Calu3 (cell line): ENCODE data around the gene UROC1. TPM values are rescaled to one million over a fixed set of nuclear protein-coding genes. Genes with fewer than 3 reads are reported as not detected.

ENCODE experiments used
- BruUV-seq: library from RNA; stranded (reverse); fragments of 400-500 nt; replicated peaks from 2 replicates; lab custom pipeline; 2021; lab: Mats Ljungman, UMichigan
- CTCF ChIA-PET: fragments of 300-600 bp; sonication (Branson Sonifier 250); formaldehyde crosslinking; loops from one replicate; lab custom pipeline; 2022; ENCODE audit warnings: antibody characterized with exemption; lab: Charles Lee
- DNase-seq: peaks from one replicate; pipeline ENCODE4 v3.0.0; 2022
- H3K27ac Mint-ChIP-seq: one replicate; pipeline ENCODE4 v1.8.0; 2022; ENCODE audit warnings: mixed read lengths; ENCODE audit not compliant: unreplicated experiment
- H3K27me3 Mint-ChIP-seq: one replicate; pipeline ENCODE4 v1.8.0; 2022; ENCODE audit warnings: mixed read lengths; ENCODE audit not compliant: unreplicated experiment
- H3K36me3 Mint-ChIP-seq: one replicate; pipeline ENCODE4 v1.8.0; 2022; ENCODE audit warnings: mild to moderate bottlenecking, moderate library complexity, mixed read lengths; ENCODE audit not compliant: insufficient read depth, unreplicated experiment
- H3K4me1 Mint-ChIP-seq: one replicate; pipeline ENCODE4 v1.8.0; 2022; ENCODE audit warnings: mild to moderate bottlenecking, low read depth, mixed read lengths; ENCODE audit not compliant: unreplicated experiment
- H3K4me3 Mint-ChIP-seq: one replicate; pipeline ENCODE4 v1.8.0; 2022; ENCODE audit warnings: mild to moderate bottlenecking, low read depth, moderate library complexity, mixed read lengths; ENCODE audit not compliant: unreplicated experiment
- H3K9me3 Mint-ChIP-seq: one replicate; pipeline ENCODE4 v1.8.0; 2022; ENCODE audit warnings: low read depth, mixed read lengths; ENCODE audit not compliant: unreplicated experiment
- intact Hi-C: fragments of 100-400 bp; cut with micrococcal nuclease; formaldehyde crosslinking; loops from one replicate; pipeline ENCODE4 v1.10.0; 2022; ENCODE audit not compliant: unreplicated experiment
- total RNA-seq: library from RNA; stranded (reverse); gene quantifications from 2 replicates; pipeline ENCODE4 v1.2.3, GENCODE V29; 2022
- TF ChIP-seq, protein P1 (sequence below): fragments of 200-600 bp; IDR thresholded peaks from one replicate; pipeline ENCODE4 v1.8.0; 2022; ENCODE audit warnings: antibody characterized with exemption; ENCODE audit not compliant: unreplicated experiment

UROC1 gene
- total RNA-seq, 1 experiment from 2014 or later, result not detected

DNA sequence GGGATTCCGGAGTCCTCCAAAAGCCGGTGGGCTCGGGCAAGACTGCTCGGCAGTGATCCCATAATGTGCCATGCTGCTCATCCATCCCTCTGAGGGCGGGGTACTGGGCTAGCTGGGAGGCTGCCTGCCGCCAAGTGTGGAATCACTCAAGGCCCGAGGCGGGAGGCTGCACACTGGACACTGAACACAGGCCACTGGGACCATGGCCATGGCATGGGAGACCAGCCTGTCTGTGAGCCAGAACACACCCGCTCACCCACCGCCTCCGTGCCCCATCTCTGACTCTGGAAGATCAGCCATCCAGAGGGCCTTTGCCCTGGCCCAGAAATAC lies 39.8 kb upstream of the UROC1 start:
- no TSS peak for BruUV-seq
- Mint-ChIP-seq H3K4me1 (no peaks in the 10 kb centered on the region), H3K9me3 (no peaks in the 10 kb centered on the region), H3K27me3 (peaks cover 26% of the 10 kb centered on the region), H3K27ac (no peak overlapping the region), H3K36me3 (no peaks in the 10 kb centered on the region), H3K4me3 (no peak overlapping the region)
- intact Hi-C loops, result no loop called here
- TF ChIP-seq, protein P1, sequence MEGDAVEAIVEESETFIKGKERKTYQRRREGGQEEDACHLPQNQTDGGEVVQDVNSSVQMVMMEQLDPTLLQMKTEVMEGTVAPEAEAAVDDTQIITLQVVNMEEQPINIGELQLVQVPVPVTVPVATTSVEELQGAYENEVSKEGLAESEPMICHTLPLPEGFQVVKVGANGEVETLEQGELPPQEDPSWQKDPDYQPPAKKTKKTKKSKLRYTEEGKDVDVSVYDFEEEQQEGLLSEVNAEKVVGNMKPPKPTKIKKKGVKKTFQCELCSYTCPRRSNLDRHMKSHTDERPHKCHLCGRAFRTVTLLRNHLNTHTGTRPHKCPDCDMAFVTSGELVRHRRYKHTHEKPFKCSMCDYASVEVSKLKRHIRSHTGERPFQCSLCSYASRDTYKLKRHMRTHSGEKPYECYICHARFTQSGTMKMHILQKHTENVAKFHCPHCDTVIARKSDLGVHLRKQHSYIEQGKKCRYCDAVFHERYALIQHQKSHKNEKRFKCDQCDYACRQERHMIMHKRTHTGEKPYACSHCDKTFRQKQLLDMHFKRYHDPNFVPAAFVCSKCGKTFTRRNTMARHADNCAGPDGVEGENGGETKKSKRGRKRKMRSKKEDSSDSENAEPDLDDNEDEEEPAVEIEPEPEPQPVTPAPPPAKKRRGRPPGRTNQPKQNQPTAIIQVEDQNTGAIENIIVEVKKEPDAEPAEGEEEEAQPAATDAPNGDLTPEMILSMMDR, result no peak
- no peak for DNase-seq
- CTCF ChIA-PET, result interaction anchor here (0.6 kb wide), 1 partner anchor 67 kb away, joined by 6 read pairs; no protein-coding TSS in a partner anchor

DNA sequence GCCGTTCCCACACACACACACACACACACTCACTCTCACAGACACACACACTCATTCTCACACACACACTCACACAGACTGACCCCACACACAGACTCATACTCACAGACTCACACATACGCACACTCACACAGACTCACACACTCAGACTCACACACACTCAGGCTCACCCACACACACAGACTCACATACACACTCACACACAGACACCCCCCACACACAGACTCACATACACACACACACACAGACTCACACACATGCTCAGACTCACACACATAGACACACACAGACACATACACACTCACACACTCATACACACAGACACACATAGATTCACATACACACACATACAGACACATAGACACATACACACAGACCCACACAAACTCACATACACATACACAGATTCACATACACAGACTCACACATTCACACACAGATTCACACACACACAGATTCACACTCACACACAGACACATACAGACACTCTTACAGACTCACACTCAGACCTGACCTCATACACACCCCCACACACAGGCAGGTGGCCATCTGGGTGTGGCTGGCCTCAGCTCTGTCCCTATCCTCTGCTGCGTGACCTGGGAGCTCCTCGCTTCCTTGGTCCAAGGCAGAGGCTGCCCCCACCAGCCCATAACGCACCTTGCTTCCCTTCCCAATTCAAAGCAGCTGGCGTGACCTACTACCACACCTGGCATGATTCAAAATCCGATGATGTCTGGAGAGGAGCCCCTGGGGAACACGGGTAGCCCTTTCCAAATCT lies 39.3 kb upstream of the UROC1 start:
- intact Hi-C loops, result no loop called here
- Mint-ChIP-seq H3K36me3 (no peaks in the 10 kb centered on the region), H3K27me3 (peaks cover 21% of the 10 kb centered on the region)

DNA sequence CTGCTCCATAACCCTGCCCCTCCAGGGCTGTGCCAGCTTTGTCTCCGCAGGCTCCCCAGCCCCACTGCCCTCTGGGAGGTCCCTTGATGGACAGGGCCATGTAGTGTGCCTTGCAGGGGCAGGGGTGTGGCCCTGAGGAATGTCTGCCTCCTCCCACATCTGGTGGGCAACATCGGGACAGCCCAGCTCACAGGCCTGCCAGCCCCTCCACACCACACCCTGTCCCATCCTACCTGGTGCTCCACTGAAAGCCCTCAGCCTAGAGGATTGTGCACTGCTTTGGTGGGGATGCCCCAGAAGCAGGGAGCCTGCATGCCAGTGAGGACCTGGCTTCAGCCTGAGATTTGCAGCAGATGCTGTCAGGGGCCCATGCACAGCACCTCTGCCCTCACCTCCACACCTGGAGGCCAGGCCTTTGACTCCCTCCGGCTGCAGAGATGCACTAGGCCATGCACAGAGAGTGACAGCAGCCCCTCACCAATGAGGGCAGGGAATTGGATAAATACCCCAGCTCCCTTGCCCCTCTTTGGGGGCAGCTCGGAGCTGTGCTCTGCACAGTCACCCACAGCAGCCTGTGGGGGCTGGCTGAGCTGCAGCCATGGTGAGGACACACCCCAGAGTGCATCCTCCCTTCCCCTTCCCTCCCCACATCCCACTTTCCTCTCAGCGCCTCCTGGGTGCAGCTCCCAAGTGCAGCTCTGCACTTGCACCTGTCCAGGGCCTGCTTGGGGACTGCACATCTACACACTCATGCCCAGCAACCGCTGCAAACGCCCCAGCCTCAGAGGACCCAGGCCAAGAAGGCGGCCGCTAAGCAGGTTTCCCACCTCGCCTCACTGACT lies 38.4 kb upstream of the UROC1 start:
- DNase-seq, result no peak
- no TSS peak for BruUV-seq
- Mint-ChIP-seq H3K27ac (no peak overlapping the region), H3K27me3 (peaks cover 19% of the 10 kb centered on the region), H3K4me3 (no peak overlapping the region), H3K4me1 (no peaks in the 10 kb centered on the region), H3K36me3 (no peaks in the 10 kb centered on the region), H3K9me3 (no peaks in the 10 kb centered on the region)
- TF ChIP-seq, protein P1, result no peak
- CTCF ChIA-PET, result interaction anchor here (0.6 to 0.8 kb wide), 2 partner anchors 13 to 262 kb away, joined by 3 to 4 read pairs; no protein-coding TSS in a partner anchor
- intact Hi-C loops, result no loop called here

More for the DNA sequence above, 39.3 kb upstream of the UROC1 start:
- no peak for DNase-seq
- Mint-ChIP-seq H3K9me3 (no peaks in the 10 kb centered on the region), H3K4me3 (no peak overlapping the region), H3K27ac (no peak overlapping the region), H3K4me1 (no peaks in the 10 kb centered on the region)
- no TSS peak for BruUV-seq
- CTCF ChIA-PET, result interaction anchor here (0.6 kb wide), 1 partner anchor 67 kb away, joined by 6 read pairs; no protein-coding TSS in a partner anchor
- TF ChIP-seq, protein P1, result no peak

DNA sequence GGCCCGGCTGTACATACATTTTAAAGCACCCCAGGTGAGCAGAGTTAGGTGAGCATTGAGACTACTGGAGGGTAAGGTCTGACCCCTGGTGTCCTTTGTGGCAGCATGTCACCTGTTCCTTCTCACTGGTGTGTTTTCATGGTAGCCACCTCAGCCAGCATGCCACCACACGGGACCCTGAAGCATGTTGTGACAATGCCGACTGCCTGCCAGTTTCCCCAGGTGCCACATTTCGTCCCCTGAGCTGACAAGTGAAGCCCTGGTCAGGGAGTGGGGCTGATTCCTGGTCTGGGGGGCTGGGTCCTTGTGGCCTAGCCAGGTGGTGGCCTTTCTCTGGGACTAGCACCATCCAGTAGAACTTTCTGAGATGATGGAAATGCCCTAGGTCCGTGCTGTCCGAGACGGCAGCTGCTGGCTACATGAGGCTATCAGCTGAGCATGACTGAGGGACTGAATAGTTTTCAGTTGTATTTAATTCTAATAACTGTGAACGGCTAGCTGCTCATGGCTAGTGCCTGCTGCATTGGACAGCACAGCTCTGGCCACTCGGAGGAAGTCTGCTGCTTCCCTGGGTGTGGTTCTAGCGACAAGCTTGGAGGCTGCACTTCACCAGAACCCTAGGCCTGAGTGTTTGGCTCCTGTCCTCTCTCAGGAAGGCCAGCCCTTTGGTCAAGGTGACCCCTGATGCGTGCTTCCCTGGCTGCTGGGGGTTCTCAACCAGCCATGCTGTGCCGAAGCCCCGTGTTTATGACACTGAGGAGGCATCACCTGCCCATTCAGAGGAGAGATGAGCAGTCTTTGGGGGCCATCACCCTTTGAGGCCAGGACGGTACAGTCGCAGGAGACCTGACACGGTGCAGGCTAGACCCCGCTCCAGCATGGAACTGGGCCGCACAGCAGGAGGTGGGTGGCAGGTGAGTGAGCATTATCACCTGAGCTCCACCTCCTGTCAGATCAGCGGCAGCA lies 37.3 kb upstream of the UROC1 start:
- Mint-ChIP-seq H3K27ac (no peak overlapping the region), H3K27me3 (peaks cover 19% of the 10 kb centered on the region), H3K9me3 (no peaks in the 10 kb centered on the region), H3K4me1 (no peaks in the 10 kb centered on the region), H3K36me3 (no peaks in the 10 kb centered on the region), H3K4me3 (no peak overlapping the region)
- TF ChIP-seq, protein P1, result no peak
- intact Hi-C loops, result no loop called here
- DNase-seq, result no peak
- BruUV-seq, result no TSS peak
- CTCF ChIA-PET, result interaction anchor here (0.6 to 0.8 kb wide), 2 partner anchors 14 to 260 kb away, joined by 3 to 4 read pairs; no protein-coding TSS in a partner anchor
